Stomach (tissue), 9 donors: ENCODE results near the gene SCGB3A2. TPM values are rescaled to one million over a fixed set of nuclear protein-coding genes. Genes with fewer than 3 reads are reported as not detected.

ENCODE experiments used
- DNase-seq, 2 donors: peaks; one replicate each; pipeline versions ENCODE4 v3.0.0 to v3.0.0-alpha.2; 2013 to 2019
- H3K27ac ChIP-seq, 5 donors: fragments of 200-600 bp in 4 of 5; sonication (generic) in 4 of 5; one replicate each; pipeline ENCODE4 v1.5.1; 2013 to 2019; ENCODE audit warnings: mild to moderate bottlenecking in 1 of 5, moderate library complexity in 1 of 5
- H3K27me3 ChIP-seq, 3 donors: fragments of 200-600 bp; sonication (generic); one replicate each; pipeline ENCODE4 v1.5.1; 2017 to 2019; ENCODE audit warnings: mixed run types in 1 of 3
- H3K36me3 ChIP-seq, 4 donors: fragments of 200-600 bp; sonication (generic); 1 replicate in 3 of 4; 2 replicates in 1 of 4; pipeline ENCODE4 v1.5.1; 2016 to 2019
- H3K4me1 ChIP-seq, 4 donors: fragments of 200-600 bp; sonication (generic); one replicate each; pipeline ENCODE4 v1.5.1; 2016 to 2019
- H3K4me3 ChIP-seq, 4 donors: fragments of 200-600 bp; sonication (generic) in 3 of 4; one replicate each; pipeline ENCODE4 v1.5.1; 2016 to 2019; ENCODE audit warnings: mild to moderate bottlenecking in 1 of 4
- H3K9me3 ChIP-seq, 4 donors: fragments of 200-600 bp; sonication (generic); one replicate each; pipeline ENCODE4 v1.5.1; 2016 to 2019
- CTCF ChIP-seq, 7 experiments: fragments of 450-650 bp in 4 of 7; fragments of 200-600 bp in 3 of 7; sonication (generic) in 3 of 7; IDR thresholded peaks; one replicate each; pipeline ENCODE4 v1.5.1; 2016 to 2019; ENCODE audit warnings: antibody characterized with exemption in 7 of 7, control low read depth in 2 of 7, mild to moderate bottlenecking in 1 of 7
- EP300 ChIP-seq: sonication (generic); formaldehyde crosslinking; IDR thresholded peaks from one replicate; pipeline ENCODE4 v1.6.1; 2017; ENCODE audit warnings: antibody characterized with exemption
- POLR2A ChIP-seq, 4 donors: fragments of 450-650 bp; IDR thresholded peaks; one replicate each; pipeline ENCODE4 v1.6.1; 2016; ENCODE audit warnings: antibody characterized with exemption in 4 of 4, control low read depth in 2 of 4, mild to moderate bottlenecking in 1 of 4, moderate library complexity in 1 of 4
- POLR2AphosphoS5 ChIP-seq, 3 donors: sonication (generic); formaldehyde crosslinking; IDR thresholded peaks; one replicate each; pipeline ENCODE4 v1.6.1; 2016; ENCODE audit warnings: antibody characterized with exemption in 3 of 3
- WGBS, 5 donors: extraction: QIAGEN DNeasy Blood & Tissue Kit in 3 of 5; methylation state at CpG; one replicate each; pipeline versions ENCODE4 v1.1.5 to v1.1.7; 2013 to 2018; 5-methylcytosine and 5-hydroxymethylcytosine counted together
- intact Hi-C: fragments of 100-400 bp; cut with DNase I; formaldehyde crosslinking; loops from one replicate; pipeline ENCODE4 v1.15.1; 2023; ENCODE audit warnings: low total_unique reads
- polyA plus RNA-seq, 3 donors: library from polyadenylated mRNA; stranded (reverse); fragments of 200-250 nt; gene quantifications; one replicate each; pipeline ENCODE4 v1.2.3, GENCODE V29; 2013
- total RNA-seq, 5 donors: library from RNA; depleted of rRNA; stranded (reverse); fragments of >200 nt; gene quantifications; one replicate each; pipeline versions ENCODE4 v1.1.0 to v1.2.3, GENCODE V29; 2014 to 2016
- donor health status: healthy with polysubstance abuse.
- donor health status: Bipolar disorder and iron deficiency.
- donor health status: healthy.

SCGB3A2 gene
- total and polyA plus RNA-seq, 8 donors: 6.4 TPM; not detected in 7

DNA sequence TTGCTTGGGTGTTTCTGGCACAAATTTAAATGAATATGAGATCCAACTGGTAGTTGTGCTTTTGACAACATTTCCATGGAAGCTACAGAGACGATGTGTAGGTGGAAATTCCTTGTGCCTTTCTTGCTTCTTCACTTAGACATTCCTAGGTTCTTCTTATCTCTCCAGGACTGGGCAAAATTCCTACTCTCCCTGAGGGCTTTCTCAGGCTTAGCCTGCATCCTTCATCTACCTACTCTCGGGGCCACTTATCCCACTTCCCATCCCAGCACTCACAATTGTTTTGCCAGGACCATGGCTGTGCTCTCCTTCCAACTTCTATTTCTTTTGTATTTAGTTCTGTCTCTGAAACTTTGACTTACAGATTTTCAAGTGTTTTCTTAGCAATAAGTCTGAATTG lies 29.3 kb upstream of the SCGB3A2 start:
- Histone ChIP-seq H3K36me3 (no peaks in the 10 kb centered on the region), H3K4me3 (no peak overlapping the region), H3K9me3 (no peaks in the 10 kb centered on the region), H3K27me3 (no peaks in the 10 kb centered on the region), H3K4me1 (no peaks in the 10 kb centered on the region), H3K27ac (no peak overlapping the region)
- TF ChIP-seq EP300 (no peak), POLR2AphosphoS5 (IDR thresholded peaks at IDR 0.05) (no peak), POLR2A (IDR thresholded peaks at IDR 0.05) (no peak), CTCF (IDR thresholded peaks at IDR 0.05) (no peak)
- DNase-seq: no peak
- intact Hi-C loops: no loop called here
- WGBS, 5 donors: 56 to 75% (median 67%) methylated on average over 2 of the region's 2 CpGs

DNA sequence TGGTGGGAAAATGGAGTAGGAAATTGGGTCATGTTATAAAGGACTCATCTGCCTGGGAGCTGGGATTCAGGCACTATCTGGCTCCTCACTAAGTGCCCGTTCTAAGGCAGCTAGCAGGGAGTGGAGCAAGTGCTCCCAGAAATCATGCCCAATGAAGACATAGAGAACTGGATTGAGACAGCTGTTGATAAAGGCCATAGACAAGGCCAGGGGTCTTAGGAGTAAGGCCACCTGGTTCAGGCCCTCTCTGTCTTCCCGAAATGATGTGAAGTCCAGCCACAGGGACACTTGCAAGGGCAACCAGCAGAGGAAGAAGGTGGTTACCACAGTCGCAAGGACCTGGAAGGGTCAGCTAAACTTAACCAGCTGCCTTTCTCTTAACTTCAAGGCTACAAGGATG lies 26.9 kb upstream of the SCGB3A2 start:
- Histone ChIP-seq H3K4me3 (no peak overlapping the region), H3K9me3 (no peaks in the 10 kb centered on the region), H3K4me1 (no peaks in the 10 kb centered on the region), H3K36me3 (no peaks in the 10 kb centered on the region), H3K27me3 (no peaks in the 10 kb centered on the region), H3K27ac (no peak overlapping the region)
- DNase-seq: no peak
- TF ChIP-seq CTCF (IDR thresholded peaks at IDR 0.05) (no peak), EP300 (no peak), POLR2A (IDR thresholded peaks at IDR 0.05) (no peak), POLR2AphosphoS5 (IDR thresholded peaks at IDR 0.05) (no peak)
- intact Hi-C loops: no loop called here
- 88 to 98% (median 96%) methylated on average over 3 of the region's 3 CpGs for WGBS, 5 donors

DNA sequence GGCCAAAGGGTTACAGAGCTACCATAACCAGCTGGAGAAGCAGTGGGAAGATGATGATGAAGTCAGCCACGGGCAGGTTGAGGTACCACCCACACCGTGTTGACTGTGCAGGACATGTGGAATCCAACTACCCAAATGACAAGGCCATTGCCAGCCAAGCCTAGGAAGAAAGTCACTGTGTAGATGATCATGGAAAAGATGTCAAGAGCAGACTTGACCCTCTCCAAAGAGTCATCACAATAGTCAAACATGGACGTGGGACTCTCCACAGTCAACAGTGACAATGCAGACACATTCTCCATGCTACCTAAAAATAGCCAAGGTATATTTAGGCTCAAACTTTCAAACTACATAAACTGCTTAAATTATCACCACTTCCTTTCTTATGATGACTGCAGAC lies 26.1 kb upstream of the SCGB3A2 start:
- intact Hi-C loops: no loop called here
- 57 to 78% (median 69%) methylated on average over 3 of the region's 3 CpGs for WGBS, 5 donors
- no peaks in the 10 kb centered on the region for H3K27me3 ChIP-seq
- peaks cover 0 to 3% (median 0%) of the 10 kb centered on the region in 4 donors for H3K4me1 ChIP-seq
- H3K27ac ChIP-seq: no peak overlapping the region
- no peaks in the 10 kb centered on the region for H3K36me3 ChIP-seq
- TF ChIP-seq POLR2AphosphoS5 (IDR thresholded peaks at IDR 0.05): no peak
- DNase-seq: no peak
- H3K4me3 ChIP-seq: no peak overlapping the region
- H3K9me3 ChIP-seq: no peaks in the 10 kb centered on the region

DNA sequence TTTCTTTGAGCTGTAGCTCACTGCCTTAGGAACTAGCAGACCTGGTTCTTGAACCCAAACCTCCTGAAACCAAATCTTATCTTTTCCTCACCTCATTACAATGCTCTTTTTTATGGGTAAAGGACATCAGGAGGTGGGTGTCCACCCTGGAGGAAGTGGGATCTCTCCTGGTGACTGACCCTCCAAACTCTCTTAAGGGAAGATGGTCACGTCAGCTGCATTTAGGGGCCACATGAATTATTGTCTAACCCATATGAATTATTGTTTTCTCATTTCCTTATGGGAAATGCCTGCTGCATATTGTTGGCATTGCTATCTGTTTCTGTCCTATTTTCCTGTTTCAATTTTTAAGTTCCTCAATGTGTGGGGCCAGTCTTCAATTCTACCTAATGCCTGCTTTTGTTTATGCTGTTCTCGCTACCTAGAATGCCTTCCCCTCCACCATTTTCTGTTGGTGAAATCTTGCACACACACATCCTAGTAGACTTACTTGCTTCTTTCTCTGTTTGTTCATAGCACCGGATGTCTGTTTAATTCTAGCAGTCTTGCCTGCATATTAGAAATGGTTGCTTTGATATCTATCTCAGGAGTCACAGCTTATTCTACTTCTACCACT lies 25.0 kb upstream of the SCGB3A2 start:
- Histone ChIP-seq H3K9me3 (no peaks in the 10 kb centered on the region), H3K4me1 (peaks cover 0 to 9% (median 4%) of the 10 kb centered on the region in 4 donors), H3K36me3 (no peaks in the 10 kb centered on the region), H3K27me3 (no peaks in the 10 kb centered on the region), H3K27ac (no peak overlapping the region), H3K4me3 (no peak overlapping the region)
- 57 to 67% (median 63%) methylated on average over 3 of the region's 3 CpGs for WGBS, 5 donors
- TF ChIP-seq POLR2AphosphoS5 (IDR thresholded peaks at IDR 0.05) (no peak), POLR2A (IDR thresholded peaks at IDR 0.05) (no peak), CTCF (IDR thresholded peaks at IDR 0.05) (no peak), EP300 (no peak)
- DNase-seq: no peak
- intact Hi-C loops: no loop called here

- intact Hi-C loops: no loop called here
- Histone ChIP-seq H3K36me3 (no peaks in the 10 kb centered on the region), H3K9me3 (no peaks in the 10 kb centered on the region), H3K4me3 (no peak overlapping the region), H3K4me1 (peaks cover 0 to 9% (median 4%) of the 10 kb centered on the region in 4 donors), H3K27ac (no peak overlapping the region), H3K27me3 (no peaks in the 10 kb centered on the region)
- DNase-seq: no peak
- 70 to 87% (median 83%) methylated on average over 3 of the region's 3 CpGs for WGBS, 5 donors
- no peak for TF ChIP-seq POLR2AphosphoS5 (IDR thresholded peaks at IDR 0.05)
- TF ChIP-seq EP300: no peak
- TF ChIP-seq CTCF (IDR thresholded peaks at IDR 0.05): no peak
- TF ChIP-seq POLR2A (IDR thresholded peaks at IDR 0.05): no peak
Measured at GRCh38 chr5:147854331-147854730, 24.2 kb upstream of the SCGB3A2 start.
